Neuronal stem cell (in vitro differentiated cells): ENCODE results near the gene ATG10.
"Not testable (repeated sequence)": the region's sequence is repeated elsewhere in the genome, so short reads cannot be mapped to it uniquely, and the experiment has no call there.

Experiments used
- DNase-seq: peaks from one replicate; pipeline ENCODE4 v3.0.0-alpha.2; 2013; ENCODE audit warnings: low spot score
- H2AFZ ChIP-seq: one replicate; pipeline ENCODE4 v1.6.1; 2013; ENCODE audit warnings: mild to moderate bottlenecking, low read length, inconsistent platforms
- H2AK5ac ChIP-seq: 2 replicates; pipeline ENCODE4 v1.6.1; 2013; ENCODE audit warnings: low read depth, mild to moderate bottlenecking, inconsistent platforms, low read length, moderate library complexity, mixed read lengths
- H2BK120ac ChIP-seq: 2 replicates; pipeline ENCODE4 v1.6.1; 2013; ENCODE audit warnings: low read depth, mild to moderate bottlenecking, inconsistent platforms, low read length, moderate library complexity, mixed read lengths
- H2BK12ac ChIP-seq: one replicate; pipeline ENCODE4 v1.6.1; 2013; ENCODE audit warnings: low read length, inconsistent platforms
- H2BK15ac ChIP-seq: 2 replicates; pipeline ENCODE4 v1.6.1; 2013; ENCODE audit warnings: mild to moderate bottlenecking, low read length, inconsistent platforms, mixed read lengths
- H2BK5ac ChIP-seq: one replicate; pipeline ENCODE4 v1.6.1; 2013; ENCODE audit warnings: inconsistent platforms, mild to moderate bottlenecking, low read length, moderate library complexity
- H3K14ac ChIP-seq: one replicate; pipeline ENCODE4 v1.6.1; 2013; ENCODE audit warnings: low read length, inconsistent platforms
- H3K18ac ChIP-seq: 2 replicates; pipeline ENCODE4 v1.6.1; 2013; ENCODE audit warnings: low read length, inconsistent platforms
- H3K23ac ChIP-seq: 2 replicates; pipeline ENCODE4 v1.6.1; 2013; ENCODE audit warnings: low read depth, mild to moderate bottlenecking, mixed read lengths, low read length, inconsistent platforms; ENCODE audit not compliant: poor library complexity
- H3K27ac ChIP-seq: replicated peaks from 3 replicates; pipeline ENCODE4 v1.5.1; 2013; ENCODE audit warnings: low read length, inconsistent platforms
- H3K27me3 ChIP-seq, 3 experiments: 2 replicates each; pipeline ENCODE4 v1.6.1; 2013; ENCODE audit warnings: low read length in 3 of 3, mild to moderate bottlenecking in 2 of 3, inconsistent platforms in 1 of 3, low read depth in 1 of 3, mixed read lengths in 1 of 3, moderate library complexity in 1 of 3; ENCODE audit not compliant: control insufficient read depth in 3 of 3, insufficient read depth in 3 of 3
- H3K36me3 ChIP-seq, 2 donors: replicated peaks in 1 of 2; 2 replicates each; pipeline ENCODE4 v1.6.1; 2013; ENCODE audit warnings: low read length in 2 of 2; ENCODE audit not compliant: control insufficient read depth in 2 of 2, insufficient read depth in 2 of 2
- H3K4ac ChIP-seq: 2 replicates; pipeline ENCODE4 v1.6.1; 2013; ENCODE audit warnings: inconsistent platforms, mild to moderate bottlenecking, low read length, moderate library complexity
- H3K4me1 ChIP-seq, 2 donors: 1 replicate in 1 of 2; 2 replicates in 1 of 2; pipeline ENCODE4 v1.6.1; 2013; ENCODE audit warnings: low read length in 2 of 2, low read depth in 1 of 2; ENCODE audit not compliant: control insufficient read depth in 2 of 2, insufficient read depth in 1 of 2
- H3K4me2 ChIP-seq: one replicate; pipeline ENCODE4 v1.6.1; 2013; ENCODE audit warnings: mild to moderate bottlenecking, low read length, inconsistent platforms; ENCODE audit not compliant: insufficient read depth, poor library complexity, severe bottlenecking
- H3K4me3 ChIP-seq, 2 donors: 2 replicates each; pipeline ENCODE4 v1.5.1; 2013; ENCODE audit warnings: low read length in 2 of 2, mild to moderate bottlenecking in 2 of 2, inconsistent platforms in 1 of 2, moderate library complexity in 1 of 2
- H3K79me1 ChIP-seq: one replicate; pipeline ENCODE4 v1.6.1; 2013; ENCODE audit warnings: low read depth, mild to moderate bottlenecking, inconsistent platforms, low read length, moderate library complexity
- H3K9ac ChIP-seq: one replicate; pipeline ENCODE4 v1.6.1; 2013; ENCODE audit warnings: mild to moderate bottlenecking, low read depth, low read length, inconsistent platforms; ENCODE audit not compliant: poor library complexity
- H3K9me3 ChIP-seq, 2 donors: replicated peaks in 1 of 2; 2 replicates each; pipeline versions ENCODE3 to v1.6.1; 2013; ENCODE audit warnings: low read length in 2 of 2, mild to moderate bottlenecking in 2 of 2, inconsistent platforms in 1 of 2, low read depth in 1 of 2, mixed read lengths in 1 of 2, moderate library complexity in 1 of 2; ENCODE audit not compliant: control insufficient read depth in 2 of 2, insufficient read depth in 1 of 2
- H4K8ac ChIP-seq: one replicate; pipeline ENCODE4 v1.6.1; 2013; ENCODE audit warnings: low read depth, mild to moderate bottlenecking, inconsistent platforms, low read length, moderate library complexity
- H4K91ac ChIP-seq: one replicate; pipeline ENCODE4 v1.6.1; 2013; ENCODE audit warnings: low read length, low read depth, mild to moderate bottlenecking, inconsistent platforms; ENCODE audit not compliant: poor library complexity
- WGBS, 2 donors: extraction: QIAGEN DNeasy Blood & Tissue Kit; methylation state at CpG; one replicate each; pipeline ENCODE4 v1.1.7; 2013; ENCODE audit warnings: missing lambda C conversion rate in 2 of 2, mixed read lengths in 1 of 2; ENCODE audit not compliant: insufficient read length in 2 of 2, insufficient replicate concordance in 1 of 2; ENCODE audit errors: extremely low coverage in 2 of 2; 5-methylcytosine and 5-hydroxymethylcytosine counted together

Gene ATG10

DNA sequence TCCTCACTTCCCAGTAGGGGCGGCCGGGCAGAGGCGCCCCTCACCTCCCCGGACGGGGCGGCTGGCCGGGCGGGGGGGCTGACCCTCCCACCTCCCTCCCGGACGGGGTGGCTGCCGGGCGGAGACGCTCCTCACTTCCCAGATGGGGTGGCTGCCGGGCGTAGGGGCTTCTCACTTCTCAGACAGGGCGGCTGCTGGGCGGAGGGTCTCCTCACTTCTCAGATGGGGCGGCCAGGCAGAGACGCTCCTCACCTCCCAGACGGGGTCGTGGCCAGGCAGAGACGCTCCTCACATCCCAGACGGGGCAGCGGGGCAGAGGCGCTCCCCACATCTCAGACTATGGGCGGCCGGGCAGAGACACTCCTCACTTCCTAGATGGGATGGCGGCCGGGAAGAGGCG is 11.7 kb downstream of the ATG10 start:
- not testable (repeated sequence) for H4K8ac ChIP-seq, H3K27ac ChIP-seq, H3K18ac ChIP-seq, H3K4me3 ChIP-seq, H3K4me1 ChIP-seq, H3K14ac ChIP-seq, H3K79me1 ChIP-seq, H2AFZ ChIP-seq, H3K4ac ChIP-seq, H3K9me3 ChIP-seq, H2BK15ac ChIP-seq, H4K91ac ChIP-seq, DNase-seq, H3K27me3 ChIP-seq, H2BK120ac ChIP-seq, H3K23ac ChIP-seq, H2BK5ac ChIP-seq, H3K9ac ChIP-seq, H2BK12ac ChIP-seq, H3K36me3 ChIP-seq, H2AK5ac ChIP-seq, H3K4me2 ChIP-seq
- WGBS, 2 donors: no CpG with 5 or more reads among the region's 30 CpGs

DNA sequence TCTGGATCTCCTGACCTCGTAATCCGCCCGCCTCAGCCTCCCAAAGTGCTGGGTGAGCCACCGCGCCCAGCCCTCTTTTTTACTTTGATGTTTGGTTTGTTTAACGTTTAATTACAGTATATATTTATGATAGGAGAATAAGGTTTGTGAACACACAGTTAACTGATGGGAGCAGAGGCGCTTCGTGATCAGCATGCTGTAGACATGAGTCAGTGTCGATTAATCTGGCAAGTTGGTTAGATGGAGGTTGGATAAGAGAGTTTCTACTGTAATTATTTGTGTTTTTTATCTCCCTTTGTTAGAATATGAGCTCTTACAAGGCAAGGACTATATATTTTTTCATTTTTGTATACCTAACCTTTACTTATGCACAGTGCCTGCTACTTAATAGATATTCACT is 14.3 kb downstream of the ATG10 start:
- no peak overlapping the region for H3K4ac ChIP-seq
- no peak overlapping the region for H2AK5ac ChIP-seq
- H2BK5ac ChIP-seq: no peak overlapping the region
- no peak overlapping the region for H3K4me3 ChIP-seq
- no peak overlapping the region for H3K27ac ChIP-seq
- no peaks in the 10 kb centered on the region for H3K79me1 ChIP-seq
- no peak for DNase-seq
- H2BK15ac ChIP-seq: no peak overlapping the region
- no peak overlapping the region for H3K23ac ChIP-seq
- H3K9ac ChIP-seq: no peak overlapping the region
- H3K36me3 ChIP-seq: peaks cover 2 to 4% of the 10 kb centered on the region in 2 donors
- H3K18ac ChIP-seq: no peak overlapping the region
- H3K9me3 ChIP-seq: no peaks in the 10 kb centered on the region
- no CpG with 5 or more reads among the region's 9 CpGs for WGBS, 2 donors
- H3K4me2 ChIP-seq: no peak overlapping the region
- no peak overlapping the region for H2BK120ac ChIP-seq
- no peaks in the 10 kb centered on the region for H3K27me3 ChIP-seq
- H2BK12ac ChIP-seq: no peak overlapping the region
- no peak overlapping the region for H3K14ac ChIP-seq
- no peak overlapping the region for H4K8ac ChIP-seq
- no peak overlapping the region for H2AFZ ChIP-seq
- no peak overlapping the region for H4K91ac ChIP-seq
- no peaks in the 10 kb centered on the region for H3K4me1 ChIP-seq

DNA sequence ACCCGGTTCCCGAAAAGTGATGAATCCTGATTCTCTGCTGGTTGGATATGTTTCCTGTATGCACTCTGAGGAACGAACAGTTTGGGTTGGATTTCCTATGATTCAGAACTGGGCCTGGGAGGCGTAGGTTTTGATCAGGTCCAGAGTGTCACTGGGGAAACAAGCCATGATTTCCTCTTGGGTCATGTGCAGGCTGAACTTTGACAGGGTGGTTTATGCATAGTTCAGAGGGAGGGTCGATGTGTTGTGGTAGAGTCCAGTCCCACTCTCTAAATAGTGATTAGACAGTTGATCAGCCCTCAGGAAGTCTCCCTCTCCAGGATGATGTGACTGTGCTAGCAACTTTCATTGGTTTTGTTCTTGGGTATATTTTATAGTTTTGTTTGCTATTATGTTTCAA is 17.4 kb downstream of the ATG10 start:
- Histone ChIP-seq H2BK15ac (no peak overlapping the region), H3K14ac (no peak overlapping the region), H2AK5ac (no peak overlapping the region), H3K4me2 (no peak overlapping the region), H3K27ac (no peak overlapping the region), H2AFZ (no peak overlapping the region), H3K4ac (no peak overlapping the region), H4K8ac (no peak overlapping the region), H2BK12ac (no peak overlapping the region), H3K4me1 (no peaks in the 10 kb centered on the region), H3K27me3 (no peaks in the 10 kb centered on the region), H3K23ac (no peak overlapping the region), H3K79me1 (no peaks in the 10 kb centered on the region), H2BK120ac (no peak overlapping the region), H4K91ac (no peak overlapping the region), H3K9ac (no peak overlapping the region), H3K9me3 (no peaks in the 10 kb centered on the region), H3K36me3 (peaks cover 2 to 4% of the 10 kb centered on the region in 2 donors), H2BK5ac (no peak overlapping the region), H3K4me3 (no peak overlapping the region), H3K18ac (no peak overlapping the region)
- DNase-seq: no peak
- WGBS, 2 donors: no CpG with 5 or more reads among the region's 5 CpGs

DNA sequence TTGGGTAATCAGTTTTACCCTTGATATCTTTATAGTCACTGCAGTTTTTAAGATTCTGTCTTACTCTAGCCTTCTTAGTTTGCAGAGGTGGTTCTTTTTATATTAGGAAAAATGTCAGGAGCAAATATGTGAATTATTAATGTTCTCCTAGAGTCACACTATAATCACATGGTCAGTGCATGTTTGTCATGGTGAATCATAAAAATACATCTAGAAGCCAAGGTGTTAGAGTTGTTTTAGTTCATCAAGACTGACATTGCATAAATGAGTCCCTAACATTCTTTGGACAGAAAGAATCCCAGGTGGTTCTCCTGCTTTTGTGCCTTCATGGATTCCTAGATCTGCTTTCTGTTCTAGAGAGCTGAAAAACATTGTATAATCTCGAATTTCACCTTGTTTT is 22.9 kb downstream of the ATG10 start:
- Histone ChIP-seq H3K23ac (no peak overlapping the region), H3K4ac (no peak overlapping the region), H2AK5ac (no peak overlapping the region), H2BK15ac (no peak overlapping the region), H3K9me3 (peaks cover 0 to 3% of the 10 kb centered on the region in 2 donors), H2AFZ (no peak overlapping the region), H3K27ac (no peak overlapping the region), H4K91ac (no peak overlapping the region), H3K79me1 (no peaks in the 10 kb centered on the region), H3K9ac (no peak overlapping the region), H3K4me3 (no peak overlapping the region), H3K14ac (no peak overlapping the region), H3K27me3 (no peaks in the 10 kb centered on the region), H3K36me3 (peaks cover 0 to 2% of the 10 kb centered on the region in 2 donors), H3K18ac (no peak overlapping the region), H2BK5ac (no peak overlapping the region), H3K4me1 (no peaks in the 10 kb centered on the region), H3K4me2 (no peak overlapping the region), H2BK120ac (no peak overlapping the region), H2BK12ac (no peak overlapping the region), H4K8ac (no peak overlapping the region)
- WGBS, 2 donors: no CpG with 5 or more reads among the region's 1 CpG
- DNase-seq: no peak
